NCI-H2227 (cell line): ENCODE results near the gene SPDEF.

Source experiments
- DNase-seq: peaks from one replicate; lab custom pipeline; 2025; ENCODE audit not compliant: unreplicated experiment; lab: John Stamatoyannopoulos, UW

Gene SPDEF

DNA sequence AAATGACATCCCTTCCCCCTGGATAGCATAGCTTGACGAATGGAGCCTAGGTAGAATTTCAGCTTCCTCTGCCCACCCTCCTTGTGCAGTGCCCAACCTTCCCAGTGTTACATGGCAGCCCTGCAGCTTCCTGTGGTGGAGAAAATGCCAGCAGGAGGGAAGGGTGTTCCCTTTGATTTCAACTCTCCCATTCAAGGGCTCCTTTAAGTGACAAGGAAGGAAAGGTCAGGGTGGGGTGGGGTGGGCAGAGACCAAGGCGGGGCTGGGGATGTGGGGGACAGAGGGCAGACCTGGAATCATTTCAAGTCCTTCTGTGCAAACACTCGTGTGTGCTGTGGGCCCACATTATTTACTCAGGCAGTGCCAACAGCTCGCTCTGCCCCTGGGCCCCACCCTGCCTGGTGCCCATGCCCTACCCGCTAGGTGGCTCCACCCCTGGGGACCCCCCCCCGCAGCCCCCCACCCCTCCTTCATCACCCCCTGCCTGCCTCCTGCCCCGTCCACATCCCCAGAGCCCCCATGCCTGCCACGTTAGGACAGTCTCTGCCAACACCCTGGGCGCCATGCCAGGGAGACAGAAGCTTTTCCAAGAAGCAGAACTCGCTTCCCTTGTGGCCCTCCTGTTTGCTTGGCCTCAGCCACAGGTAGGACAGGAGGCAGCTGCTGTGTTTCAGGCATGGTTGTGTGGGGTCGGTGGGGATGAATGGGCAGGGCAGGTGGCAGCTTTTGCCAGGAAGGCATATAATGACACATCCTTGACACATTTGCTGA is 9.4 kb downstream of the SPDEF start:
- DNase-seq = no peak

DNA sequence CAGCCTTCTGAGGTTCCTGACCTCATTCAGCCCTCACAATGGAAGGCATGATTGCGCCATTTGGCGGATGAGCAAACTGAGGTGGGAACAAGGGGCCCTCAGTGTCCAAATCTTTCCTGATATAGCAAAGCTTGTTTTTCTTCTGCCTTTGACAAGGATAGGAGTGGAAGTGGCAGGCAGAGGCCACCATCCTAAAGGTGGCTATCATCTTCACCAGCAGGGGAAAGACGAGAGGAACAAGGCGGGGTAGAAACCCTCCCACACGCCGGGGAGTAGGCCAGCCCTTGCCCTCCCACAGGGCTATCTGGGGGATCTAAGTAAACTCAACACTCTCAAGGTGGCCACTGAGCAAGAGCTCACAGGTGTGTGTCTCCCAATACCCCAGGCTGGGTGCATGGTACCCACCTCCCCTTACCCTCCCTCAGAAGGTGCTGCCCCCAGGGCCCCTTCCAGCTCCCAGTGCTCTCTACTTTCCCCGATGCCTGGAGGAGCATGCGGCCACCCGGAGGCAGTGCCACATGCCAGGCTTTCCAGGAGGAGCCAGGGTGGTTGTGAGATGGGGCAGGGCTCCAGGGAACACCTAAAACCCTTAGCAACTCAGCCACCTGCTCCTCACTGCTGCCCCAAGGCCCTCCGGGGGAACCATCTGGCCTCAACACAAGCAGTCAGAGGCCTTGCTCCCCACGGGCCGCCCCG is 11.2 kb downstream of the SPDEF start:
- no peak for DNase-seq

GRCh38 chr6:34544052-34544604 is 12.0 kb downstream of the SPDEF start:
- no peak for DNase-seq

DNA sequence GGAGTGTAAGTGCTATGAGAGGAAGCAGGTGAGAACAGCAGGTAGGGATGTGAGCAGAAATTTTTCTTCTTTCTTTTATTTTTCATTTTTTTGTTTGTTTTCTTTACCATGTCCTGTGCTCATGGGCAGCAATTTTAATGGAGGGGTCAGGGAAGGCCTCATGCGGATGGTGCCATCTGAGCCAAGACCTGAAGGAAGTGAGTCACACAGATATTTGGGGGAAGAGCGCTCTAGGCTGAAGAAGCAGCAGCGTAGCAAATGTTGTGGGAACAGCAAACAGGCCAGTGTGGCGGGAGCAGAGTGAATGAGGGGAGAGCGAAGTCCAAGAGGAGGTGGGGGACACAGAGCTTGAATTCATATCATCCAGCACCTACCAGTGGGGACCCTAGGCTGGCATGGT is 12.7 kb downstream of the SPDEF start:
- DNase-seq = no peak

DNA sequence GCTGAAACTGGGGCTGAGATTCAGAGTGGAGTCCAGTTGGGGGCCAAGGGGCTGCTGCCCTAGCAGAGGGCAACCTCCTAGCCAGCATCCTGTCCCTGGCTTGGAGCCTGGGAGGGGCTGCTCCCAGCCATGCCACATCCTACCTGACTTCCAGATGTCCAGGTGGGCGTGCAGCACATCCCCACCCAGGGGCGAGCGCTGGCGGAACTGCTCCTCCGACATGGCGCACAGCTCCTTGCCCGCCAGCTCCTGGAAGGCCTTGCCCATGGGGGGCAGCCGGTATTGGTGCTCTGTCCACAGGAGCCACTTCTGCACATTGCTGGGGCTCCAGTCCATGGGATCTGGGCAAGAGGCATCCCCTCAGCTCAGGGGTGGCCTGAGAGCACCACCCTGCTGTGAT is 15.3 kb downstream of the SPDEF start:
- no peak for DNase-seq

- no peak for DNase-seq
Measured at GRCh38 chr6:34540222-34540621, 15.9 kb downstream of the SPDEF start.

DNA sequence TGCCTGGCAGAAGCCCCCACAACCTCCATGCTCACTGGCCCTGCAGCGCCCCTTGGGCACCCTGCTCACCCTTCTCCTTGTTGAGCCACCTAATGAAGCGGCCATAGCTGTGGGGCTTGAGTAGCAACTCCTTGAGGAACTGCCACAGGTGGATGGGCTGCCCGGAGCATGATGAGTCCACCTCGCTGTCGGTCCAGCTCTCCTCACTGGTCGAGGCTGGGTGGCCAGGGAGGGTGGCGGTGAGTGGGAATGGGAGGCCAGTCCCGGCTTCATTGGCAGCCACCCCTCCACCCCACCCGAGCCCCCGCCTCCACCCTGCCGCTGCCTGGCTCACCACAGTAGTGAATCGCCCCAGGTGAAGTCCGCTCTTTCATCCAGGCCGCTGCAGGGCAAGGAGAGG is 16.9 kb downstream of the SPDEF start:
- no peak for DNase-seq

GRCh38 chr6:34538581-34538980 is 17.5 kb downstream of the SPDEF start:
- DNase-seq = no peak

DNA sequence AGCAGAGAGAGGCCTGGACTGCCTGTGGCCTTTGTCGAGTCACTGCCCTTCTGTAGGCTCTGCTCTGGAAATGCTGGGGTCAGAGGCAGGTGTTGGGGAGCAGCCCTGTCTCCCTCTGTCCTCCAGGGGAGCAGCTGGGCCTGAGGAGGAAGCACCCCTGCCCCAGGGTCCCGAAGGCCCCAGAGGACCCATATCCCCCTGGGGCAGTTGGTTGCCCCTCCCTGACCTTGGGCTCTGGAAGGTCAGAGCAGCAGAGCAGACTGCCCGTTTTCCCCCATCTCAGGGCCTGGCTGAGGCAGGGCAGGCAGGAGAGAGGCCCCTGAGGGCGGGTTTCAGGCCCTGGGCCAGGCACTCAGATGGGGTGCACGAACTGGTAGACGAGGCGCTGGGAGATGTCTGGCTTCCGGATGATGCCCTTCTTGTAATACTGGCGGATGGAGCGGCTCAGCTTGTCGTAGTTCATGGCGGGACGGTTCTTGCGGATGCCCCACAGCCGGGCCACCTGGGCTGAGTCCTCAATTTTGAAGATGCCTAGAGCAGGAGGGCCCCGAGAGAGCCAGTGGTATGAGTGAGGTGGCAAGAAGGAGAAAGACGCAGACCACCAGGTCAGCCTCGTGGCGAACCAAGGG is 18.1 kb downstream of the SPDEF start:
- no peak for DNase-seq

DNA sequence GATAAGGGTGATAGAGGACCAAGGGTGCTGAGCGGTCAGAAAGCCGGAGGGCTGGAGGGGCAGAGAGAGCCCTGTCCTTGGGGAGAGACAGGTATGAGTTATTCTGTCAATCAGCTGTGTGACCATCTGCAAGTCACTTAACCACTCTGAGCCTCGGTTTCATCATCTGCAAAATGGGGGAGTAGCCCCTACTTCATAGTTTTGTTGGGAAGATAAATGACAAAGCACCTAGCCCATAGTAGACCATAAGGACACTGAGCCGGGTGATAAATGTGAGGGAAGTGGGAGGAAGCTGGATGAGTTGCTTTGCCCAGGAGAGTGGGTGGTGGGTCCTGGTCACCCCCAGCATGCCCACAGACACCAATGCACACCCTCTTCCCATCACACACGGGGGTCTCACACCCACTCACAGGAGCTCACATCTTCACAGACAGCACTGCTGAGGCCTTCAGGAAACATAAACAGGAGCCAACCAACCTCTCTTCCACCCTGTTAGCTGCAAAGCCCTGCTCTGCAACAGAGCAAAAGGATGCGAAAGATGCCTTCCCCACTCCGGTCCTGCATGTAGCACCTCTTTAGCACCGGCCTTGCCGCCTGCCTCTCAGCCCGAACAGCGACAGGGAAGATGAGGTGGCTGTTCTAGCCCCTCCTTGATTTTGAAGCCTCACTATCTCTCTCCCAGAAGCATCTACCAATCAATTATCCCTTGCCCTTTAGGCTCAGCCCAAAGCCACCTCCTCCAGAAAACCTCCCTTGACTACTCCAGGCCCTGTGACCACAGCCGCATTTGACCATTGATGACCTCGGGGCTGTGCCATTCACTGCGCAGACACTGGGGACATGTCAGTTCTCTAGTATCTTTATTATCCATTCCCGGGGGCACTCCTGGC is 18.9 kb downstream of the SPDEF start:
- no peak for DNase-seq

GRCh38 chr6:34536251-34536958 is 19.7 kb downstream of the SPDEF start:
- no peak for DNase-seq

GRCh38 chr6:34535646-34536045 is 20.5 kb downstream of the SPDEF start:
- no peak for DNase-seq

GRCh38 chr6:34535199-34535598 is 20.9 kb downstream of the SPDEF start:
- DNase-seq = no peak

- DNase-seq = no peak
Measured at GRCh38 chr6:34534656-34535055, 21.5 kb downstream of the SPDEF start.

DNA sequence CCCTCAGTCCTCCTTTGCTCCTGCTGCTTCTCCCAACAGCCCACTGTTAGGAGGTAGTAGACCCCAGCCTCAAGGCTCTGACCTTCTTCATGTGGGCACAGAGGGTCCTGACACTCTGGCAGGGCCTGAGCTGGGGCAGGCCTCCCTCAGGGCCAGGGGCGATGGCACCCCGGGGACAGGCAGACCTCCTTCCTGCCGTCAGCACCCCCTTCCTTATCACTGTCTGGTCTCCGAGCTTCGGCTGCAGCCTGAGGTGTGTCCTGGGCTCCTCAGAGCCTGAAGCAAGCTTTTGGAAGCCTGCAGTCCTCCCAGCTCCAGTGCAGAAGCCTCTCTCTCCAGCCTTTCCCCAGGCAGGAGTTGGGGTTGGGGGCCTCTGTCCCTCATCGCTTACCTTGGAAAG is 22.0 kb downstream of the SPDEF start:
- no peak for DNase-seq

DNA sequence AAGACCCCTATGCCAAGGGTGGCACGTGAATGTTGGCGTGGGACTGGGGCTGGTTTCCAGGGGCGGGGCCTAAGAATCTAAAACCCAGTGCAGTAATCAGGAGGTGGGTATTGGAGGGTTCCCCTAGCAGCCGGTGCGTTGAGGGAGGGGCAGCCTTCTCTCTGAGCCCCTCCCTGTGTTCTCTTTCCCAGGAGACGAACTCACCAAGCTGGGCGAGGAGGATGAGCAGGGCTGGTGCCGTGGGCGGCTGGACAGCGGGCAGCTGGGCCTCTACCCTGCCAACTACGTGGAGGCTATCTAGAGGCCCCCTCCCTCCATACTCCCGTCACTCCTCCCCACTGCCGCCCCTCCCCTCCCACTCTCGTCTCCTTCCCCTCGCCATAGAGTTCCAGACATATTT is 23.9 kb downstream of the SPDEF start:
- DNase-seq = no peak

DNA sequence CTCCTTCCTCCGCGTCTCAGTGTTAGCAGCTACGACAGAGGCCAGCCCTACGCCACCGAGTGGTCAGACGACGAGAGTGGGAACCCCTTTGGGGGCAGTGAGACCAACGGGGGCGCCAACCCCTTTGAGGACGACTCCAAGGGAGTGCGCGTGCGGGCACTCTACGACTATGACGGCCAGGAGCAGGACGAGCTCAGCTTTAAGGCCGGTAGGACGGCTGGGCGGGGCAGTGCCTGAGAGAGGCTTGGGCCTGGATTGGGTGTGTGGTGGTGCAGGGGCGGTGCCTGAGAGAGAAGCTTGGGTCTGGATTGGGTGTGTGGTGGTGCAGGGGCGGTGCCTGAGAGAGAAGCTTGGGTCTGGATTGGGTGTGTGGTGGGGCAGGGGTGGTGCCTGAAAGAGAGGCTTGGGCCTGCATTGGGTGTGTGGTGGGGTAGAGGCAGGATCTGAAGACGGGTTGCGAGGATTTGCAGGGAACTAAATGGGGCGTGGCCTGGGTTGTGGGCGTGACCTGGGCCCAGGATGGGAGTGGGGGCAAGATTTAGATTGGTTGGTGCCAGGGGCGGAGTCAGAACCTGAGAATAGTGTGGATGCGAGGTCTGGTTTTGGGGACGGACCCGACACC is 24.4 kb downstream of the SPDEF start:
- DNase-seq = no peak

- DNase-seq = no peak
Measured at GRCh38 chr6:34530753-34531365, 25.3 kb downstream of the SPDEF start.

DNA sequence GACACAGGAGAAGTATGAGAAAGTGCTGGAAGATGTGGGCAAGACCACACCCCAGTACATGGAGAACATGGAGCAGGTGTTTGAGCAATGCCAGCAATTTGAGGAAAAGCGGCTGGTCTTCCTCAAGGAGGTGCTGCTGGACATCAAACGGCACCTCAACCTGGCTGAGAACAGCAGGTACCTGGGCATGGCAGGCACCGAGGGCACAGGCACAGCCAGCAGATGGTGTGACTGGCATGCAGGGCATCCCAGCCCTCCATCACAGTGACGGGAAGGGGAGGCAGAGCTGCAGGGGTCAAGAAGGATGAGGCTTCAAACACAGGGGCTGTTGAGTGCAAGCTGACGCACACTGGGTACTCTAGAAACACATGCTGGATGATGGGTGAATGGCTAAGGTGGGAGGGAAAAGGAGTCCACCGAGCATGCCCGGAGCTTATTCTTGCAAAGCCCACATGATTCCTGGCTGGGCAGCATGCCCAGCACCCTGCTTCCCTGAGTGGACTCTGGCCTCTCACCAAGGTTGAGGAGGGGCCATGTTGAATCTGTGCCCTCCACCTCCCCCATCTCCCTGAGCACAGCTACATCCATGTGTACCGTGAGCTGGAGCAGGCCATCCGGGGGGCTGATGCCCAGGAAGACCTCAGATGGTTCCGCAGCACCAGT is 26.3 kb downstream of the SPDEF start:
- no peak for DNase-seq
